ENCODE data around the gene ABLIM1. TPM values are rescaled to one million over a fixed set of nuclear protein-coding genes. Genes with fewer than 3 reads are reported as not detected.

The ABLIM1 gene
- total and polyA plus RNA-seq, 8 donors = 13.3 to 44.5 (median 33.3) TPM

- no peak for DNase-seq
- Histone ChIP-seq H3K27ac (peak overlapping the region in 2 of 4 donors; percentile 4 to 68), H3K4me3 (no peak overlapping the region), H3K27me3 (no peaks in the 10 kb centered on the region), H3K9me3 (no peaks in the 10 kb centered on the region), H3K36me3 (no peaks in the 10 kb centered on the region), H3K4me1 (peaks cover 5 to 18% (median 11%) of the 10 kb centered on the region in 3 donors)
- ATAC-seq = no peak
- intact Hi-C loops (cut with DNase I) = no loop called here
- FAIRE-seq = no peak
- TF ChIP-seq CTCF (IDR thresholded peaks at IDR 0.05) = no peak
- 95 to 96% methylated on average over 14 of the region's 14 CpGs for WGBS, 2 donors
Observed at GRCh38 chr10:114517368-114518250, 140.5 kb downstream of the ABLIM1 start.

DNA sequence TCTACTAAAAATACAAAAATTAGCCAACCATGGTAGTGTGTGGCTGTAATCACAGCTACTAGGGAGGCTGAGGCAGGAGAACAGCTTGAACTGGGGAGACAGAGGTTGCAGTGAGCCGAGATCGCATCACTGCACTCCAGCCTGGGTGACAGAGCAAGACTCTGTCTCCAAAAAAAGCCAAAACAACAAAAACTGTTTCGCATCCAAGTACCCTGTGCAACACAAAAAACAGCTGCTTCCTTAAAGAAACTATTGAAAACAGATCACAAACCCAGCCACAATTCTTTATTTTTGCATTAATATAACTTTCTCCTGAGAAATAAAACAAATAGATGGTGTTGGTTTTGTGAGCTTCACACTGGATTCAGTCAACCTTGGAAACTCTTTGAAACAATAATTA lies 141.7 kb downstream of the ABLIM1 start:
- no peak for FAIRE-seq
- intact Hi-C loops (cut with DNase I) = no loop called here
- Histone ChIP-seq H3K27me3 (no peaks in the 10 kb centered on the region), H3K4me1 (peaks cover 5 to 18% (median 11%) of the 10 kb centered on the region in 3 donors), H3K4me3 (no peak overlapping the region), H3K27ac (no peak overlapping the region), H3K9me3 (no peaks in the 10 kb centered on the region), H3K36me3 (no peaks in the 10 kb centered on the region)
- WGBS, 2 donors = 92% methylated on average over 3 of the region's 3 CpGs
- DNase-seq = no peak
- no peak for ATAC-seq
- no peak for TF ChIP-seq CTCF (IDR thresholded peaks at IDR 0.05)

DNA sequence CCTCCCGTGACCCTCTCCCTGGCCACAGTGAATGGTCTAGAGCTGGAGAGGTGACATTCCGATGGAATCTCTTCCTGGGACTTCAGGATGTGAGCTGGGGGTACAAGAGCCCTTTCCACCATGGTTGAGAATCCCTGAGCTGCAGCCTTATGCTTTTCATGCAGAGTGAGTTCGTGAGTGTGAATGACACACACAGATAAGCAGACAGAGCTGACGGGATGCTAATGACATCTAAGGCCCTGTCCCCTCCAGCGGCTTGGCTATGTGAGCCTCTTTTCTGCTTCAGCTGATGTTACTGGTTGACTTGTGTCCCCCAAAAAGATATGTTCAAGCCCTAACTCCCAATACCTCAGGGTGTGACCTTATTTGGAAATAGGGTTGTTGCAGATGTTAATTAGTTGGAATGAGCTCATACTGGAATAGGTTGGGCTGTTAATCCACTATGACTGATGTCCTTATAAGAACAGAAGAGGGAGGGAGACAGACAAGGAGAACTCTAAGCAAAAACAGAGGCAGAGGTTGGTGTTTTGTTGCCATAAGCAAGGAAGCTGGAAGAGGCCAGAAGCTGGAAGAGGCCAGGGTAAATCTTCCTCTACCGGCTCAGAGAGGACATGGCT lies 142.7 kb downstream of the ABLIM1 start:
- no peaks in the 10 kb centered on the region for H3K27me3 ChIP-seq
- no peak overlapping the region for H3K4me3 ChIP-seq
- 91 to 92% methylated on average over 6 of the region's 6 CpGs for WGBS, 2 donors
- intact Hi-C loops (cut with DNase I) = no loop called here
- no peak for TF ChIP-seq CTCF (IDR thresholded peaks at IDR 0.05)
- DNase-seq = no peak
- H3K27ac ChIP-seq = no peak overlapping the region
- no peaks in the 10 kb centered on the region for H3K36me3 ChIP-seq
- H3K9me3 ChIP-seq = no peaks in the 10 kb centered on the region
- FAIRE-seq = no peak
- peaks cover 5 to 18% (median 11%) of the 10 kb centered on the region in 3 donors for H3K4me1 ChIP-seq
- no peak for ATAC-seq

- no peaks in the 10 kb centered on the region for H3K27me3 ChIP-seq
- no peaks in the 10 kb centered on the region for H3K9me3 ChIP-seq
- 20 to 25% methylated on average over 5 of the region's 5 CpGs for WGBS, 2 donors
- DNase-seq (no peak), FAIRE-seq (no peak), ATAC-seq (peak; percentile 27 to 58 (median 44))
- peaks cover 5 to 11% (median 9%) of the 10 kb centered on the region in 3 donors for H3K4me1 ChIP-seq
- no peaks in the 10 kb centered on the region for H3K36me3 ChIP-seq
- intact Hi-C loops (cut with DNase I) = no loop called here
- no peak overlapping the region for H3K4me3 ChIP-seq
- TF ChIP-seq CTCF (IDR thresholded peaks at IDR 0.05) = no peak
- no peak overlapping the region for H3K27ac ChIP-seq
Observed at GRCh38 chr10:114513381-114513792, 144.7 kb downstream of the ABLIM1 start.

Data from pancreas (tissue), 10 donors.